ENCODE measurements around the gene ARG1.
"Not testable (repeated sequence)": the region's sequence is repeated elsewhere in the genome, so short reads cannot be mapped to it uniquely, and the experiment has no call there.

Gene ARG1

GRCh38 chr6:131572686-131573415, at the start of gene ARG1:
TSS of gene ARG1 (plus strand) at chr6:131573226. CDS start at chr6:131573283, 57 bp downstream.
- DNase-seq (ENCODE audit: low read depth in 2 of 2): no peak

- no peak for DNase-seq (ENCODE audit: low read depth in 2 of 2)
Observed at GRCh38 chr6:131523988-131524673, 48.9 kb upstream of the ARG1 start.

DNA sequence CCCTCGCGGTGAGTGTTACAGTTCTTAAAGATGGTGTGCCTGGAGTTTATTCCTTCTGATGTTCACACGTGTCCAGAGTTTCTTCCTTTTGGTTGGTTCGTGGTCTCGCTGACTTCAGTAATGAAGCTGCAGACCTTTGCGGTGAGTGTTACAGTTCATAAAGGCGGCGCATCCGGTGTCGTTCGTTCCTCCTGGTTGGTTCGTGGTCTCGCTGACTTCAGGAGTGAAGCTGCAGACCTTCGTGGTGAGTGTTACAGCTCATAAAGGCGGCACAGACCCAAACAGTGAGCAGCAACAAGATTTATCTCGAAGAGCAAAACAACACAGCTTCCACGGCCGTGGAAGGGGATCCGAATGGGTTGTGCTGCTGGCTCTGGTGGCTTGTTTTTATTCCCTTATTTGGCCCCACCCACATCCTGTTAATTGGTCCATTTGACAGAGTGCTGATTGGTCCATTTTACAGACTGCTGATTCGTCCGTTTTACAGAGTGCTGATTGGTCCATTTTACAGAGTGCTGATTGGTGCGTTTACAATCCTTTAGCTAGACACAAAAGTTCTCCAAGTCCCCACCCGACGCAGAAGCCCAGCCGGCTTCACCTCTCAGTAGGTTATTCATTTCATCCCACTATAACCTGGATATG, 48.2 kb upstream of the ARG1 start:
- no peak for DNase-seq (ENCODE audit: low read depth in 2 of 2)

GRCh38 chr6:131530936-131531335, 42.1 kb upstream of the ARG1 start:
- not testable (repeated sequence) for DNase-seq (ENCODE audit: low read depth in 2 of 2)

- not testable (repeated sequence) for DNase-seq (ENCODE audit: low read depth in 2 of 2)
Observed at GRCh38 chr6:131531681-131532080, 41.3 kb upstream of the ARG1 start.

DNA sequence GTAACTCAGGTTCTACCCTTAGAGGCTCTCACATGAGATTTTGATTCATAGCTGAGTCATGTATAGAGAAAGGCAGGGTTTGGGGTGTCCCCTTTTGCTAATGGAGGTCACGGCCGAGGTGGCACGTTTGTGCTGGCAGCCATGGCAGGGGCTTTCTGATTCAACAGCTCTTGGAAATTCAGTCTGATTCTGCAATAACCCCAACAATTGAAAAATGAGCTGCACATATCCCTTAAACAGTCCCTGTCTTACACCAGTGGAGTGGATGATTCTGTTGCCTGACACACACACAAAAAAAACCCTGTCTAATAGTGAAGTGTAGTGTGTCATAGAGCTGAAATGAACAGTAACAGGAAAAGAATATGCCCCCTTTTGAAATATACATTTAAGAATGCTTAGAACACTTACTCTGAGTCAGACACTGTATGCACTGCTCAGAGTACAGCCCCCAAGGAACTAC, 40.4 kb upstream of the ARG1 start:
- peak; percentile 31 to 37 for DNase-seq (ENCODE audit: low read depth in 2 of 2)

GRCh38 chr6:131538615-131539014, 34.4 kb upstream of the ARG1 start:
- not testable (repeated sequence) for DNase-seq (ENCODE audit: low read depth in 2 of 2)

GRCh38 chr6:131545317-131545716, 27.7 kb upstream of the ARG1 start:
- no peak for DNase-seq (ENCODE audit: low read depth in 2 of 2)

DNA sequence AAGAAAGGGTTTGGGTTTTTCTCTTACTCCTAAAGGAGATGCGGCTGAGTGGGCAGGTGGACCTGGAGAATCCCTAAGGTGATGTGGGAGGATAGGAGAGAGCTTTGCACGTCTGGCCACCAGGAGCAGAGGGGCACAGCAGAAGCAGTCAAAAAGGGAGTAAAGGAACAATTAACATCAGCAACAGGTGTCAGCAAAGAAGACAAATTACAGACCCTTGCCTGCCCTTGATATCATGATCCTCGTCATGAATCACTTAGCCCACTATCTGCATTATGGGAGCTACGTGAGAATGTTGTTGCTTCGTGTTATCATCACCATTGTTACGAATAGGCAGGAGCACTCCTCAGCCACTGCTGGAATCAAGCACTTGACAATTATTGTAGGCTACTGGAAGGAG, 25.5 kb upstream of the ARG1 start:
- DNase-seq (ENCODE audit: low read depth in 2 of 2): no peak

DNA sequence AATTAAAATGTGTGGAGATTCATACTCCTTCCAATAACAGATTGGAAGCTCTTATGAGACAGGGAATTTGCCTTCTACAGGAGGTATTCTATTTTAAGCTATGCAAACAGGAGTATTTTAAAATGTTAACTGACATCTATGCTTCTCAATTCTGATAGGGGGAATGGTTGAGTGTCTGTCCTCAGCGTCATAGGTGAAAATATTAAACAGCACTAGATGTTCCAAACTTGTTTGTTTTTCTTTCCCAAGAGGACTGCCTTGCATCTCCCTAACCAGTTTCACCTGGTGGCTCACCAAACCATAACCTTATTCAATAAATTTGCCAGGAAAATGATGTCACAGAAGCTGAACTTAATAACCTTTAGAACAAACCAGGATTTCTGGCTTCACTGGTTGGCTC, 24.6 kb upstream of the ARG1 start:
- DNase-seq (ENCODE audit: low read depth in 2 of 2): no peak

- DNase-seq (ENCODE audit: low read depth in 2 of 2): no peak
Observed at GRCh38 chr6:131549811-131550210, 23.2 kb upstream of the ARG1 start.

DNA sequence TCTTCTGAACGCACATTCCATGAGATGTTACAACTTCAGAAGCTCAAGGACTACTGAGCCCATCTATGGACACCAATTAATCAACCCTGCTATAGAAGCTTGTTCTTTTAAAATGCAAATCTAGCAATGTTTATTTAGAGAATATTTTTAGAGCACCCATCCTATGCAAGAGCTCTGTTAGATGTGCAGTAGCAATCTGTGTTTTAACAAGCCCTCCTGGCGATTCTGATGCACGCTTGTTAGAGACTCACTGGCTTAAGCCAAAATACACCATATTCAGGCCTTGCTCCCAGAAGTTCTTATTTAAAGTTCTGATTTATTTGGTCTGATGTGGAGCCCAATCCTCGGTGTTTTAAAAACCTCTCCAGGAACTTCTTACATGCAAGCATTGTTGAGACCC, 21.1 kb upstream of the ARG1 start:
- DNase-seq (ENCODE audit: low read depth in 2 of 2): no peak

DNA sequence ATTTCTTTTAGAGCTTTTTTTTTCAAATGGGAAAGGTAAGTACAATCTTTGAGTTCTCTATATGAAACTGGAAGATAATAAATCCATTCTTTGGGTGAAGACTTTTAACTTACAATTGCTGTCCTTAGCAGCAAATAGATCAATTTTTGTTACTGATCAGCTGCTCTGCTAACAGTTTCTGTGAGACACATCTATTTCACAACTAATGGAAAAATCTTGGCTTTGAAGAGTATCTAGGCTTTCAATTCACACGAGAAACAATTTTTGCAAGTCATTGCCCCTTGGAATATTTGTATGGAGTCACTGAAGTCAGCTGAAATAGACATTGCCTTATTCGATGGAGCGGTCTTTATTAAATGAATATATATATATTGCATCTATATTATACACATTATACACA, 20.5 kb upstream of the ARG1 start:
- DNase-seq (ENCODE audit: low read depth in 2 of 2): no peak

- DNase-seq (ENCODE audit: low read depth in 2 of 2): no peak
Observed at GRCh38 chr6:131555992-131556391, 17.0 kb upstream of the ARG1 start.

- DNase-seq (ENCODE audit: low read depth in 2 of 2): no peak
Observed at GRCh38 chr6:131558922-131559321, 14.1 kb upstream of the ARG1 start.

DNA sequence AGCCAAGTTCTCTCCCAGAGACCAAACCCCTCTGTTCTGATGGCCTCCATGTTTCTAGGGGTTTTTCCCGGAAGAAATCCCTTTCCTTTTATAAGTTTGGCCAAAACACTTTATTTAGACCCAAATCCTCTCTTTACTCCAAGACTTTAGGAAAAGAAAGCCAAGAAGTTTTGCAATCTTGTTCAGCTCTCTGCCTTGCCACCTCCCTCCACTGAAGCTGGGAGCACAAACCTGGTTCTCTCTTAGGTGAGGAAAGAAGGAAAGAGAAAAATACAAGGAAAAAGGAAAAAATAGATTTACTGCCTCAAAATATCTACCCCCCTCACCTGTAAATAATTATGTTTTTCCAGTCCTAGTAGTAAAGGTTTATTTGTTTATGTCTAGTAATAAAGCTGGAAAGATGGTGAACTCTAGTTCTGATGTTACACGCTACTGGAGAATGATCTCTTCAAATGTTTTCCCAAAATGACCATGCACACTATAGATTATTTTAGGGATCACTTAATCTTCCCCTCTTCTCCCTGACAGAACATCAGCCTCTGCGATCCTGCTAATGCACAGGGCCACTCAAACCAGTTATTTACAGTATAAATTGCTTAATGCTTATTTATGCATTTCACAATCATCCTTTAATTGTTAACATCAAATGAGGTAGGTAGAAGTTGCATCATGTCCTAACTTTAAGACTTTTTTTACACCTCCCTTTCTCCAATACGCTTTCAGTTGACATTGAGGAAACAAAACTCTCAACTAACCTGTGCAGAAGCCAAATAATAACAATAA, 10.9 kb upstream of the ARG1 start:
- no peak for DNase-seq (ENCODE audit: low read depth in 2 of 2)

- no peak for DNase-seq (ENCODE audit: low read depth in 2 of 2)
Observed at GRCh38 chr6:131565056-131565455, 8.0 kb upstream of the ARG1 start.

DNA sequence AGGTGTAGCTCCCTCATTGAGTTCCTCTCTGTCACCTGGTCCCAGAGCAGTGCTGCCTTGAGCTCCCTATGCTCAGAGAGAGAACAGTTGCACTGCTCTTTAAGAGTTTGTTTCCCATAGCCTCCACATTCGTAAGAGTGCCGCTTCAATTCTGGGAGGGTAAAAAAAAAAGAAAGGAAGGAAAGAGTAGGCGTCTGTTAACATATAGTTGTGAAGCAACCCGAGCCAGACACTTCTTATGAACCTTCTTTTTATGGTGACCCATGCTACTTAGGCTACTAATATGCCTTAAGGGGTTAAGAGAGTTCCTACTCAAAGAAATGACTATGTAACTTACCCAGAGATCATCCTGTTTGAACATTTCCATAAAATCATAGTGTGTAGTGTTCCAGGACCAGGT, 4.3 kb upstream of the ARG1 start:
- no peak for DNase-seq (ENCODE audit: low read depth in 2 of 2)

DNA sequence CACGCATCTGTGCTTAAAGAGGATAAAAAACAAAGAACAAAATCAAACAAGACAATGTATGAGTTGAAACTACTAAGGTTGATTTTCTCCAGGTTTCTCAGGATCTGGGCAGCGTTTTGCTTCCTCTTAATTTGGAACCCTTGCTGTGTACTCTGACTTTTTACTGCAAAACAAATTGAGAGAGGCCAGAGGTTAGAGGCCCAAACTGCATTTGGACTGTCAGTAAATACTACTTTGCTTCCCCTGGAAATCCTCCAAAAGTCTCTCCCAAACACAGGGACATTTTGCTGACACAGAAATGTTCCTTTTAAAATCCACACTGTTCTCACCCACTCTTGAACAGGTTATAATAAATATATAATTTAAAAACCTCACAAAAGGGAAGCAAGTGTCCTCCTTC, 1.1 kb downstream of the ARG1 start:
- DNase-seq (ENCODE audit: low read depth in 2 of 2): no peak

GRCh38 chr6:131574686-131575085, 1.7 kb downstream of the ARG1 start:
- no peak for DNase-seq (ENCODE audit: low read depth in 2 of 2)

DNA sequence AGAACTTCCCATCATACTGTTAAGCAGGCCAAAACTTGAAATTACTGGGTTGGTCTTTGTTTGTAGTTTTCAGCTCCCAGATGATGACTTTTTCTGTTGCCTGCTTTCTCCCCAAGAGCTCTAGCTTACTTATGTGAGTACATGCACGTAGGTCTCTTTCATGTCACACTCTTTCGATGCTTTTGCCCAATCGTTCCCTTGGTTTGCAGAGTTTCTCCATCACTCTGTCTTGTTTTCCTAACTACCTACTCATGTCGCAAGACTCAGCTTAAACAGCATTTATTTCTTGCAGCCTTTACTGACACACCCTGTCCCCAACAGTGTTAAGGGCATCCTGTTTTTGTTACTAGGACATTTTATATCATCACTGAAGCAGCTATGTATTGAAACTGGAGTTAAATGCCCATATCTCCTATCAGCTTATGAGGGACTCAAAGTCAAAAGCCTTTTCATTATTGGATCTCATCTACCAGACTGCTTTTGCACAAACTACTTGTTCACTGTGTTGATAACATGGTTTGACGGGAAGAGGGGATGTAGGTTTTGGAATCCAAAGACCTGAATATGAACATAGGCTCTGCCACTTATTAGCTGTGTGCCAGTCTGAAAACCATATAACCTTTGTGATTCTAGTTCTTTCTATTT, 2.9 kb downstream of the ARG1 start:
- DNase-seq (ENCODE audit: low read depth in 2 of 2): no peak

- no peak for DNase-seq (ENCODE audit: low read depth in 2 of 2)
Observed at GRCh38 chr6:131581523-131581922, 8.5 kb downstream of the ARG1 start.

Measured in stimulated activated CD4-positive, alpha-beta T cell treated with anti-CD3 and anti-CD28 coated beads, Interleukin-12 subunit alpha, Interleukin-12 subunit beta, amount 100 ng/mL, for 24 hours (primary cell).